ENCODE data around the gene SH2B2. TPM values are rescaled to one million over a fixed set of nuclear protein-coding genes. Genes with fewer than 3 reads are reported as not detected.

The SH2B2 gene
- total and polyA plus RNA-seq, 4 donors: 3.3 to 9.7 (median 7.2) TPM

- WGBS, 2 donors: 94 to 96% methylated on average over 25 of the region's 25 CpGs
- Histone ChIP-seq H3K9me3 (ENCODE audit: control insufficient read depth in 4 of 4, insufficient read depth in 3 of 4, low read length in 3 of 4) (no peaks in the 10 kb centered on the region), H3K9ac (ENCODE audit: insufficient read depth in 1 of 2, low read length in 2 of 2) (no peak overlapping the region), H3K4me1 (ENCODE audit: control insufficient read depth in 5 of 5, insufficient read depth in 5 of 5, low read length in 5 of 5) (no peaks in the 10 kb centered on the region), H3K27ac (ENCODE audit: low read depth in 1 of 2, low read length in 1 of 2) (no peak overlapping the region), H3K27me3 (ENCODE audit: control insufficient read depth in 3 of 3, insufficient read depth in 3 of 3, low read length in 2 of 3) (no peaks in the 10 kb centered on the region), H3K36me3 (ENCODE audit: control insufficient read depth in 4 of 4, insufficient read depth in 4 of 4, low read length in 4 of 4) (no peaks in the 10 kb centered on the region), H3K4me3 (no peak overlapping the region)
- ATAC-seq (ENCODE audit: insufficient read depth, low FRiP score): no peak
- DNase-seq: no peak
- no peak for TF ChIP-seq CTCF (IDR thresholded peaks at IDR 0.05; ENCODE audit: control extremely low read depth, extremely low read depth)
Measured at GRCh38 chr7:102258073-102258748, 28.5 kb upstream of the SH2B2 start.

- Histone ChIP-seq H3K27me3 (ENCODE audit: control insufficient read depth in 3 of 3, insufficient read depth in 3 of 3, low read length in 2 of 3) (no peaks in the 10 kb centered on the region), H3K9ac (ENCODE audit: insufficient read depth in 1 of 2, low read length in 2 of 2) (no peak overlapping the region), H3K36me3 (ENCODE audit: control insufficient read depth in 4 of 4, insufficient read depth in 4 of 4, low read length in 4 of 4) (no peaks in the 10 kb centered on the region), H3K4me3 (no peak overlapping the region), H3K27ac (ENCODE audit: low read depth in 1 of 2, low read length in 1 of 2) (no peak overlapping the region), H3K4me1 (ENCODE audit: control insufficient read depth in 5 of 5, insufficient read depth in 5 of 5, low read length in 5 of 5) (no peaks in the 10 kb centered on the region), H3K9me3 (ENCODE audit: control insufficient read depth in 4 of 4, insufficient read depth in 3 of 4, low read length in 3 of 4) (no peaks in the 10 kb centered on the region)
- DNase-seq (no peak), ATAC-seq (ENCODE audit: insufficient read depth, low FRiP score) (no peak)
- TF ChIP-seq CTCF (IDR thresholded peaks at IDR 0.05; ENCODE audit: control extremely low read depth, extremely low read depth): no peak
- 81 to 86% methylated on average over 12 of the region's 12 CpGs for WGBS, 2 donors
Measured at GRCh38 chr7:102258749-102259107, 27.9 kb upstream of the SH2B2 start.

GRCh38 chr7:102260856-102261255, 25.8 kb upstream of the SH2B2 start:
- no peak for ATAC-seq (ENCODE audit: insufficient read depth, low FRiP score)
- Histone ChIP-seq H3K36me3 (ENCODE audit: control insufficient read depth in 4 of 4, insufficient read depth in 4 of 4, low read length in 4 of 4) (no peaks in the 10 kb centered on the region), H3K27me3 (ENCODE audit: control insufficient read depth in 3 of 3, insufficient read depth in 3 of 3, low read length in 2 of 3) (no peaks in the 10 kb centered on the region), H3K9ac (ENCODE audit: insufficient read depth in 1 of 2, low read length in 2 of 2) (no peak overlapping the region), H3K4me3 (no peak overlapping the region), H3K27ac (ENCODE audit: low read depth in 1 of 2, low read length in 1 of 2) (no peak overlapping the region), H3K4me1 (ENCODE audit: control insufficient read depth in 5 of 5, insufficient read depth in 5 of 5, low read length in 5 of 5) (peaks cover 0 to 8% (median 0%) of the 10 kb centered on the region in 5 donors), H3K9me3 (ENCODE audit: control insufficient read depth in 4 of 4, insufficient read depth in 3 of 4, low read length in 3 of 4) (no peaks in the 10 kb centered on the region)
- WGBS, 2 donors: 68 to 77% methylated on average over 9 of the region's 9 CpGs
- DNase-seq: peak; percentile 59 to 77 (median 63)
- no peak for TF ChIP-seq CTCF (IDR thresholded peaks at IDR 0.05; ENCODE audit: control extremely low read depth, extremely low read depth)

GRCh38 chr7:102261451-102261850, 25.2 kb upstream of the SH2B2 start:
- Histone ChIP-seq H3K36me3 (ENCODE audit: control insufficient read depth in 4 of 4, insufficient read depth in 4 of 4, low read length in 4 of 4) (no peaks in the 10 kb centered on the region), H3K9ac (ENCODE audit: insufficient read depth in 1 of 2, low read length in 2 of 2) (no peak overlapping the region), H3K9me3 (ENCODE audit: control insufficient read depth in 4 of 4, insufficient read depth in 3 of 4, low read length in 3 of 4) (no peaks in the 10 kb centered on the region), H3K4me1 (ENCODE audit: control insufficient read depth in 5 of 5, insufficient read depth in 5 of 5, low read length in 5 of 5) (peaks cover 0 to 8% (median 0%) of the 10 kb centered on the region in 5 donors), H3K27ac (ENCODE audit: low read depth in 1 of 2, low read length in 1 of 2) (no peak overlapping the region), H3K4me3 (no peak overlapping the region), H3K27me3 (ENCODE audit: control insufficient read depth in 3 of 3, insufficient read depth in 3 of 3, low read length in 2 of 3) (no peaks in the 10 kb centered on the region)
- DNase-seq (no peak), ATAC-seq (ENCODE audit: insufficient read depth, low FRiP score) (no peak)
- no peak for TF ChIP-seq CTCF (IDR thresholded peaks at IDR 0.05; ENCODE audit: control extremely low read depth, extremely low read depth)
- WGBS, 2 donors: 85 to 87% methylated on average over 9 of the region's 9 CpGs
